HFFc6 (cell line): ENCODE results near the gene NR3C1. TPM values are rescaled to one million over a fixed set of nuclear protein-coding genes. Genes with fewer than 3 reads are reported as not detected.

Source experiments
- DNase-seq: peaks from one replicate; pipeline ENCODE4 v3.0.0-alpha.2; 2018
- H3K27ac Mint-ChIP-seq: 2 replicates; pipeline ENCODE4 v1.8.0; 2020; ENCODE audit warnings: mild to moderate bottlenecking, mixed read lengths
- H3K27me3 Mint-ChIP-seq: 2 replicates; pipeline ENCODE4 v1.8.0; 2021; ENCODE audit warnings: mild to moderate bottlenecking, moderate library complexity, mixed read lengths; ENCODE audit not compliant: insufficient read depth
- H3K36me3 Mint-ChIP-seq: 2 replicates; pipeline ENCODE4 v1.8.0; 2021; ENCODE audit warnings: low read depth, mixed read lengths
- H3K4me1 Mint-ChIP-seq: 2 replicates; pipeline ENCODE4 v1.8.0; 2020; ENCODE audit warnings: low read depth, mixed read lengths
- H3K4me3 Mint-ChIP-seq: 2 replicates; pipeline ENCODE4 v1.8.0; 2020; ENCODE audit warnings: mild to moderate bottlenecking, moderate library complexity, mixed read lengths
- H3K9me3 Mint-ChIP-seq: 2 replicates; pipeline ENCODE4 v1.8.0; 2020; ENCODE audit warnings: mild to moderate bottlenecking, mixed read lengths
- CTCF ChIP-seq: fragments of 200-600 bp; sonication (generic); IDR thresholded peaks from 2 replicates; pipeline ENCODE4 v1.5.0; 2021; ENCODE audit warnings: antibody characterized with exemption, mild to moderate bottlenecking
- total RNA-seq, 6 experiments: library from RNA; stranded (reverse); fragmentation: NEBNext Ultra II Directional; extraction: Animal tissue kit (Norgen Biotek cat#: 25700); gene quantifications; 2 replicates in 1 of 6; 3 replicates in 5 of 6; pipeline ENCODE4 v1.2.3, GENCODE V29; 2021

NR3C1 gene
- total RNA-seq, 6 experiments from 2014 or later = 61.6 to 86.9 (median 71.5) TPM

DNA sequence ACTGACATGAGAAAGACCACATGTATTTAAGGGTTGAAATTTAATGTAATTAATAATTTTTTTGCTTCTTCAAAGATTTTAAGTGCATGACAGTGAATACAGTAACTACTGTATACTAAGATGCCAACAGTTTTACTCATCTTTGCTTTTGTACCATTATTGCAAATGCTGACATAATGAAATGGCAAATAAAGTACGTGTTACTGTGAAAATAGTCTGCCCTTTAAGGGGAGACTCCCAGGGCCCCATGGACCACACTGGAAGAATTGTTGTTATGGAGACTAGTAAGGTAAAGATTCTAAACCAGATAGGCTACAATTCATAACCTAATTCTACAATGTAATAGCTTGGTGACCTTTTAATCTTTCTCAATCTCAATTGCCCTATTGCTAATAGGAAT is 84.7 kb downstream of the NR3C1 start:
- H3K27me3 Mint-ChIP-seq = no peaks in the 10 kb centered on the region
- H3K4me1 Mint-ChIP-seq = peaks cover 93% of the 10 kb centered on the region
- H3K27ac Mint-ChIP-seq = no peak overlapping the region; the same call in 1 of the 2 replicates
- no peaks in the 10 kb centered on the region for H3K9me3 Mint-ChIP-seq
- H3K4me3 Mint-ChIP-seq = no peak overlapping the region
- no peak for DNase-seq
- no peak for TF ChIP-seq CTCF
- H3K36me3 Mint-ChIP-seq = peaks cover 31% of the 10 kb centered on the region

GRCh38 chr5:143318270-143318669 is 85.2 kb downstream of the NR3C1 start:
- no peaks in the 10 kb centered on the region for H3K9me3 Mint-ChIP-seq
- no peak overlapping the region for H3K4me3 Mint-ChIP-seq
- peaks cover 26% of the 10 kb centered on the region for H3K36me3 Mint-ChIP-seq
- H3K27ac Mint-ChIP-seq = no peak overlapping the region
- H3K4me1 Mint-ChIP-seq = peaks cover 93% of the 10 kb centered on the region
- H3K27me3 Mint-ChIP-seq = no peaks in the 10 kb centered on the region
- no peak for TF ChIP-seq CTCF
- DNase-seq = no peak

DNA sequence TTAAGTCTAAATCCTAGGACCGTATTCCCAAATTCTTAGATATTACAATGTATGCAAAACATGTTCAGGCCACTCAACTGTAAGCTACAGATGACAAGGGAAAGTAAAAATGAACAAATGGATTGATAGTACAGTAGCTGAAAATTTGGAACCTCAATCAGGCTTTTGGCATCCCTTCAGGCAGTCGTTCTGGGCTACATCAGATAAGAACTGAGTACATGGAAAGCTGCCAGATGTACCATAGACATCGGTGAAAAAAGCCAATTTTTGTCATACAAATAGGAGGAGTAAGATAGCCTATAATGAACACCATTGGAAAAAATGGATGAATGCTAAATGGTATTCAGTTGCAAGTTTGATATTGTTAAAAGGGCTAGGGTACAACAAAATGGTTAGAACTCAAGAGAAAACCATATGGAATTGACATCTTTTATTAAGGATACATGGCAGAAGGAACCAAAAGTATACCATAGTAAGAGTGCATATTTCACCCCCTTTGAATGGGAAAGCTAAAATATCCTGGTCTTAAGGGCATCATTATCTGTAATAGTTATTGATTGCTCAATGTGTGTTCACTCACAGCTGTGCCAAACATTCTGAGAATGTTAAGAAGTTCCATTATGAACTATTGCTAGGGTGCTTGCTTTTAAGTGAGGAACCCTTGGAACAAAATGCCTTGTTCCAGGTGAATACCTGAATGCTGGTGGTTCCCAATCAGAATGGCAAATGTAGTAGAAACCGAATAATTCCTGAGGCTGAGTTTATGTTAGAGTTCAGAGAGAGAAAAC is 86.4 kb downstream of the NR3C1 start:
- no peak for TF ChIP-seq CTCF
- Mint-ChIP-seq H3K27ac (peak overlapping the region; percentile 16; the same call in 1 of the 2 replicates), H3K27me3 (no peaks in the 10 kb centered on the region), H3K4me3 (0 out of 2 replicates have a peak overlapping the region, but pooled peaks have one; percentile 3), H3K4me1 (peaks cover 93% of the 10 kb centered on the region), H3K9me3 (no peaks in the 10 kb centered on the region), H3K36me3 (peaks cover 21% of the 10 kb centered on the region)
- no peak for DNase-seq

DNA sequence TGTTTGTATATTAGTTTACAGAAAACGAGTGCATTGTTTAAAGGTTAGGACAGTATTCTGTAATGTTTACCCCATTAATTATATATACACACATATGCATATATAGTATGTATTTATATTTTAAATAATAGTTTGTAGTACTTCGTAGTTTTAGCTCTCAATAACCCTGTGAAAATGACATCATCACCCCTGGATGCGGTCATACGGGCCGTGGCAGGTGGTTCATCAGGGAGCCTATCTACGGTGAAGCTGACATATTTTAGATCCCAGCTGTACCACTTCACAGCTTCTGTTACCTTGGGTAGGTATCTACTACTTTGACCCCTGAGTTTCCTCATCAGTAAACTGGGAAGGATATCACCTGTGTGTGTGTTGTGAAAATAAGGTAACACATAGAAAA is 87.1 kb downstream of the NR3C1 start:
- no peaks in the 10 kb centered on the region for H3K9me3 Mint-ChIP-seq
- TF ChIP-seq CTCF = no peak
- no peak overlapping the region for H3K27ac Mint-ChIP-seq
- H3K36me3 Mint-ChIP-seq = peaks cover 21% of the 10 kb centered on the region
- no peak for DNase-seq
- H3K4me3 Mint-ChIP-seq = no peak overlapping the region
- peaks cover 97% of the 10 kb centered on the region for H3K4me1 Mint-ChIP-seq
- H3K27me3 Mint-ChIP-seq = no peaks in the 10 kb centered on the region

- no peak overlapping the region for H3K4me3 Mint-ChIP-seq
- no peak overlapping the region for H3K27ac Mint-ChIP-seq
- H3K4me1 Mint-ChIP-seq = peaks cover 98% of the 10 kb centered on the region
- H3K27me3 Mint-ChIP-seq = no peaks in the 10 kb centered on the region
- no peak for DNase-seq
- H3K36me3 Mint-ChIP-seq = peaks cover 23% of the 10 kb centered on the region
- no peak for TF ChIP-seq CTCF
- no peaks in the 10 kb centered on the region for H3K9me3 Mint-ChIP-seq
Observed at GRCh38 chr5:143315929-143316328, 87.6 kb downstream of the NR3C1 start.
